ENCODE measurements around the gene COX20. TPM values are rescaled to one million over a fixed set of nuclear protein-coding genes. Genes with fewer than 3 reads are reported as not detected.
A peak's percentile ranks its signal among the peaks of the same experiment; 100 is the strongest.

Gene COX20
- total RNA-seq, 1 experiment from 2014 or later = 38.0 TPM

- H3K27me3 ChIP-seq (ENCODE audit: insufficient read depth, low read length) = no peaks in the 10 kb centered on the region
- peaks cover 15% of the 10 kb centered on the region; the same call in 1 of the 2 replicates for H3K79me2 ChIP-seq (ENCODE audit: insufficient read depth, low read length)
- peaks cover 32 to 38% of the 10 kb centered on the region in 2 experiments for H3K4me1 Mint-ChIP-seq
- no peaks in the 10 kb centered on the region for H4K20me1 ChIP-seq (ENCODE audit: control insufficient read depth, insufficient read depth, insufficient read length)
- H3K4ac ChIP-seq (ENCODE audit: low read depth, low read length) = no peak overlapping the region; the same call in 1 of the 2 replicates
- H3K18ac ChIP-seq (ENCODE audit: insufficient read length, low read depth, low read length) = peak overlapping the region; percentile 0
- H4K5ac ChIP-seq (ENCODE audit: insufficient read length, low read depth, low read length) = no peak overlapping the region
- no peak overlapping the region for H2BK20ac ChIP-seq (ENCODE audit: low read depth, low read length, poor library complexity, severe bottlenecking)
- no CpG with 5 or more reads among the region's 15 CpGs for WGBS (ENCODE audit: extremely low coverage, insufficient read length, low lambda C conversion rate)
- H3K14ac ChIP-seq (ENCODE audit: insufficient read depth, low read length) = peak overlapping the region; percentile 77; the same call in 1 of the 2 replicates
- H3K9me3 Mint-ChIP-seq = no peaks in the 10 kb centered on the region; a peak in 3 of 5 replicates
- no peaks in the 10 kb centered on the region for H3K27me3 Mint-ChIP-seq (ENCODE audit: low read depth)
- no peaks in the 10 kb centered on the region for H3K9me3 ChIP-seq (ENCODE audit: control insufficient read depth, low read depth, low read length)
- H3K23ac ChIP-seq (ENCODE audit: insufficient read length, low read depth, low read length) = no peak overlapping the region
- H3K4me2 ChIP-seq (ENCODE audit: insufficient read depth, insufficient read length, low read length) = peak overlapping the region; percentile 99
- TF ChIP-seq CTCF (conservative IDR thresholded peaks at IDR 0.05) = no peak
- no peak overlapping the region for H2BK5ac ChIP-seq (ENCODE audit: insufficient read length, low read length)
- peaks cover 4% of the 10 kb centered on the region for H3K23me2 ChIP-seq (ENCODE audit: insufficient read length, low read depth, low read length, poor library complexity, severe bottlenecking)
- H3K27ac ChIP-seq (ENCODE audit: insufficient read length, low read depth, low read length) = peak overlapping the region; percentile 77
- no peak overlapping the region for H2AFZ ChIP-seq (ENCODE audit: low read length)
- H2BK12ac ChIP-seq (ENCODE audit: insufficient read length, low read depth, low read length) = no peak overlapping the region
- H2BK120ac ChIP-seq (ENCODE audit: low read depth, low read length, poor library complexity, severe bottlenecking) = peak overlapping the region; percentile 99
- peak overlapping the region; percentile 74 for H3K9ac ChIP-seq (ENCODE audit: extremely low read depth, insufficient read length, low read length)
- no peaks in the 10 kb centered on the region; the same call in 1 of the 2 replicates for H3K4me1 ChIP-seq (ENCODE audit: insufficient read depth, low read length)
- H3K79me1 ChIP-seq (ENCODE audit: insufficient read depth, low read depth, low read length, poor library complexity, severe bottlenecking) = peaks cover 7% of the 10 kb centered on the region
- H3K36me3 Mint-ChIP-seq (ENCODE audit: insufficient read depth in 1 of 3, low read depth in 3 of 3) = peaks cover 0 to 8% (median 0%) of the 10 kb centered on the region in 3 experiments; a peak in 4 of 7 replicates
- no peak overlapping the region for H4K8ac ChIP-seq (replicated peaks; ENCODE audit: insufficient read length, low read depth, low read length)
- H2AK5ac ChIP-seq (ENCODE audit: insufficient read length, low read length) = no peak overlapping the region
- H3K27ac Mint-ChIP-seq = peak overlapping the region; percentile 83 to 96 (median 93)
- H2BK15ac ChIP-seq (ENCODE audit: low read depth, low read length) = no peak overlapping the region
- peak overlapping the region; percentile 70 for H3T11ph ChIP-seq (ENCODE audit: low read length)
- peak; percentile 82 for DNase-seq
- H4K91ac ChIP-seq (ENCODE audit: insufficient read length, low read depth, low read length) = peak overlapping the region; percentile 9
- no peak overlapping the region for H3K56ac ChIP-seq (ENCODE audit: insufficient read length, low read depth, low read length)
- peak overlapping the region; percentile 60 to 78 for H3K4me3 Mint-ChIP-seq
Measured at GRCh38 chr1:244815600-244816099, 19.8 kb upstream of the COX20 start.

Measured in H9 (cell line).